GM12872 (cell line): Measurements from ENCODE around the gene LECT2.

ENCODE experiments used
- CTCF ChIP-seq: IDR thresholded peaks from 3 replicates; pipeline ENCODE4 v1.5.1; 2011; ENCODE audit warnings: low read depth, mild to moderate bottlenecking, low read length, moderate library complexity; ENCODE audit not compliant: insufficient read depth

LECT2 gene

GRCh38 chr5:135989686-135990085, 34.9 kb upstream of the LECT2 start:
- TF ChIP-seq CTCF: no peak

- no peak for TF ChIP-seq CTCF
Measured at GRCh38 chr5:135988546-135988945, 33.8 kb upstream of the LECT2 start.

GRCh38 chr5:135986891-135987401, 32.2 kb upstream of the LECT2 start:
- no peak for TF ChIP-seq CTCF

GRCh38 chr5:135986401-135986800, 31.6 kb upstream of the LECT2 start:
- TF ChIP-seq CTCF: no peak

- TF ChIP-seq CTCF: no peak
Measured at GRCh38 chr5:135985951-135986350, 31.2 kb upstream of the LECT2 start.

GRCh38 chr5:135980620-135981019, 25.8 kb upstream of the LECT2 start:
- TF ChIP-seq CTCF: no peak

- no peak for TF ChIP-seq CTCF
Measured at GRCh38 chr5:135979510-135979909, 24.7 kb upstream of the LECT2 start.

GRCh38 chr5:135978993-135979392, 24.2 kb upstream of the LECT2 start:
- TF ChIP-seq CTCF: no peak
